ENCODE measurements around the gene CWF19L2.

The CWF19L2 gene

GRCh38 chr11:107301878-107302277, 155.7 kb downstream of the CWF19L2 start:
- DNase-seq (ENCODE audit: low read depth in 2 of 2), result no peak

DNA sequence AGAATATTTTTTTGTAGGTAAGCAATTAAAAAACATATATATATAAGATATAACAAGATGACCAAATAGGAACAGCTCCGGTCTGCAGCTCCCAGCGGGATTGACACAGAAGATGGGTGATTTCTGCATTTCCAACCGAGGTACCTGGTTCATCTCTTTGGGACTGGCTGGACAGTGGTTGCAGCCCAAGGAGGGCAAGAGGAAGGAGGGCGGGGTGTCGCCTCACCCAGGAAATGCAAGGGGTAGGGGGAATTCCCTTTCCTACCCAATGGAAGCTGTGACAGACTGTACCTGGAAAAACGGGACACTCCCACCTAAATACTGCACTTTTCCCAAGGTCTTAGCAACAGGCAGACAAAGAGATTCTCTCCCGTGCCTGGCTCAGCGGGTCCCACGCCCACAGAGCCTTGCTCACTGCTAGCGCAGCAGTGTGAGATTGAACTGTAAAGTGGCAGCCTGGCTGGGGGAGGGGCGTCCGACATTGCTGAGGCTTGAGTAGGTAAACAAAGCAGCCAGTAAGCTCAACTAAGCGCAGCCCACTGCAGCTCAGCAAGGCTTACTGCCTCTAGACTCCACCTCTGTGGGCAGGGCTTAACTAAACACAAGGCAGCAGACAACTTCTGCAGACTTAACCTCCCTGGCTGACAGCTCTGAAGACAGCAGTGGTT, 163.8 kb downstream of the CWF19L2 start:
- no peak for DNase-seq (ENCODE audit: low read depth in 2 of 2)

DNA sequence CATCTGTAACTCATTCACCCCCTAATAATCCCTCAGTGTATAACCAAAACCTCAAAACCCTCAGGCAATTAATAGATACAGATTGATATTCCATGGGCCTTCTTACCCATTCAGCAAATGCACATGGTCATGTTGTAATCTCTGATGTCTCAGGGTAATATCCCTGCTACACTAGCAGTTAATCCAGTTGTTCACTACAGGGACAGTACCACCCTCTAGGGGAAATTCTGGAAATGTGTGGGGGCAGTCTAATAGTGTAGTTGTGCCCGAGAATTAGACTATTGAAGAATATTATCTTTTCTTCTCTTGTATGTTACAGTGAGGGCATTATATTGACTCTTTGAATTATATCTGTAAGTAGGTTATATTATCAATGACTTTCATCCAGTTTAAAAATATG, 175.4 kb downstream of the CWF19L2 start:
- no peak for DNase-seq (ENCODE audit: low read depth in 2 of 2)

Measured in stimulated activated CD8-positive, alpha-beta memory T cell treated with anti-CD3 and anti-CD28 coated beads, Interleukin-15, amount 100 ng/mL, for 4 hours (primary cell).